ENCODE measurements around the gene ARHGDIG.

DNA sequence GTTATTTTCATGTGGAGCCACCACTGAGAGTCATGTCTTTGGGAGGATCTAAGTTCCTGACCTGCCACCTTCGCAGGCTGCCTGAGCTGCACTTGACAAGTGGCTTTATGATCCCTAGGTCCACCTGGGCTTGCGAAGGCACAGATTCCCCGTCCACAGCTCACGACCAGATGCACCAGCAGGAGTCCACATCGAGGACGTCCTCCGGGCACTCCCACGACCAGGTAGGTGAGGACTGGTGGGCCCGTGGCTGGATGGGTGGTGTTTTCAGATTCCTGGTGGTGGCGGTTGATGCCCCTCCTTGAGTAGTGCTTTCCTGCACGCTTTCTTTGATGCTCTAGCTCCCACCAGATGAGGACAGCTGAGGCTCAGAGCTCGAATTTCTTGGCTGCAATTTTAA lies 31.0 kb upstream of the ARHGDIG start:
- TF ChIP-seq, protein P1, sequence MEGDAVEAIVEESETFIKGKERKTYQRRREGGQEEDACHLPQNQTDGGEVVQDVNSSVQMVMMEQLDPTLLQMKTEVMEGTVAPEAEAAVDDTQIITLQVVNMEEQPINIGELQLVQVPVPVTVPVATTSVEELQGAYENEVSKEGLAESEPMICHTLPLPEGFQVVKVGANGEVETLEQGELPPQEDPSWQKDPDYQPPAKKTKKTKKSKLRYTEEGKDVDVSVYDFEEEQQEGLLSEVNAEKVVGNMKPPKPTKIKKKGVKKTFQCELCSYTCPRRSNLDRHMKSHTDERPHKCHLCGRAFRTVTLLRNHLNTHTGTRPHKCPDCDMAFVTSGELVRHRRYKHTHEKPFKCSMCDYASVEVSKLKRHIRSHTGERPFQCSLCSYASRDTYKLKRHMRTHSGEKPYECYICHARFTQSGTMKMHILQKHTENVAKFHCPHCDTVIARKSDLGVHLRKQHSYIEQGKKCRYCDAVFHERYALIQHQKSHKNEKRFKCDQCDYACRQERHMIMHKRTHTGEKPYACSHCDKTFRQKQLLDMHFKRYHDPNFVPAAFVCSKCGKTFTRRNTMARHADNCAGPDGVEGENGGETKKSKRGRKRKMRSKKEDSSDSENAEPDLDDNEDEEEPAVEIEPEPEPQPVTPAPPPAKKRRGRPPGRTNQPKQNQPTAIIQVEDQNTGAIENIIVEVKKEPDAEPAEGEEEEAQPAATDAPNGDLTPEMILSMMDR (IDR thresholded peaks at IDR 0.05): no peak
- no peak for TF ChIP-seq POLR2AphosphoS5 (IDR thresholded peaks at IDR 0.05)
- no peak for TF ChIP-seq EP300 (IDR thresholded peaks at IDR 0.05)

All from sigmoid colon (tissue), 4 donors.